ENCODE measurements around the gene STAT3.

Gene STAT3

GRCh38 chr17:42388381-42389134 lies at the start of gene STAT3:
TSS of gene STAT3 (minus strand) at chr17:42388442. CDS start at chr17:42348516, 39,926 bp downstream.
- Histone ChIP-seq H3K27me3 (ENCODE audit: insufficient read depth, insufficient read length) (no peaks in the 10 kb centered on the region), H3K4me1 (ENCODE audit: insufficient read depth, insufficient read length) (no peaks in the 10 kb centered on the region), H3K9ac (ENCODE audit: insufficient read length, low read depth) (peak within 1 kb of the TSS; percentile 81), H3K4me3 (ENCODE audit: insufficient read length, low read depth) (peak within 1 kb of the TSS; percentile 82), H3K9me3 (ENCODE audit: insufficient read depth, low read length) (no peaks in the 10 kb centered on the region), H3K36me3 (ENCODE audit: insufficient read depth, insufficient read length, low read length) (no peaks in the 10 kb centered on the region)
- peak; percentile 99 for DNase-seq (ENCODE audit: low read depth, low spot score)
- TF ChIP-seq SUZ12 (IDR thresholded peaks at IDR 0.05; ENCODE audit: extremely low read depth, insufficient read depth, insufficient read length) (no peak), YY1 (IDR thresholded peaks at IDR 0.05; ENCODE audit: insufficient read depth, insufficient read length) (no peak), ZNF274 (IDR thresholded peaks at IDR 0.05; ENCODE audit: low read depth, low read length) (no peak)

GRCh38 chr17:42436391-42436790 lies 48.1 kb upstream of the STAT3 start:
- Histone ChIP-seq H3K4me1 (ENCODE audit: insufficient read depth, insufficient read length) (no peaks in the 10 kb centered on the region), H3K36me3 (ENCODE audit: insufficient read depth, insufficient read length, low read length) (no peaks in the 10 kb centered on the region), H3K4me3 (ENCODE audit: insufficient read length, low read depth) (no peak overlapping the region), H3K9ac (ENCODE audit: insufficient read length, low read depth) (no peak overlapping the region), H3K27me3 (ENCODE audit: insufficient read depth, insufficient read length) (no peaks in the 10 kb centered on the region), H3K9me3 (ENCODE audit: insufficient read depth, low read length) (no peaks in the 10 kb centered on the region)
- DNase-seq (ENCODE audit: low read depth, low spot score) = no peak
- TF ChIP-seq ZNF274 (IDR thresholded peaks at IDR 0.05; ENCODE audit: low read depth, low read length) = no peak
- TF ChIP-seq SUZ12 (IDR thresholded peaks at IDR 0.05; ENCODE audit: extremely low read depth, insufficient read depth, insufficient read length) = no peak
- TF ChIP-seq YY1 (IDR thresholded peaks at IDR 0.05; ENCODE audit: insufficient read depth, insufficient read length) = no peak

GRCh38 chr17:42431758-42432161 lies 43.5 kb upstream of the STAT3 start:
- DNase-seq (ENCODE audit: low read depth, low spot score) = no peak
- TF ChIP-seq SUZ12 (IDR thresholded peaks at IDR 0.05; ENCODE audit: extremely low read depth, insufficient read depth, insufficient read length) (no peak), YY1 (IDR thresholded peaks at IDR 0.05; ENCODE audit: insufficient read depth, insufficient read length) (no peak), ZNF274 (IDR thresholded peaks at IDR 0.05; ENCODE audit: low read depth, low read length) (no peak)
- H3K9ac ChIP-seq (ENCODE audit: insufficient read length, low read depth) = no peak overlapping the region
- no peaks in the 10 kb centered on the region for H3K27me3 ChIP-seq (ENCODE audit: insufficient read depth, insufficient read length)
- H3K4me1 ChIP-seq (ENCODE audit: insufficient read depth, insufficient read length) = peaks cover 4% of the 10 kb centered on the region
- H3K9me3 ChIP-seq (ENCODE audit: insufficient read depth, low read length) = no peaks in the 10 kb centered on the region
- no peak overlapping the region for H3K4me3 ChIP-seq (ENCODE audit: insufficient read length, low read depth)
- H3K36me3 ChIP-seq (ENCODE audit: insufficient read depth, insufficient read length, low read length) = no peaks in the 10 kb centered on the region

- Histone ChIP-seq H3K27me3 (ENCODE audit: insufficient read depth, insufficient read length) (no peaks in the 10 kb centered on the region), H3K36me3 (ENCODE audit: insufficient read depth, insufficient read length, low read length) (no peaks in the 10 kb centered on the region), H3K4me3 (ENCODE audit: insufficient read length, low read depth) (no peak overlapping the region), H3K9me3 (ENCODE audit: insufficient read depth, low read length) (no peaks in the 10 kb centered on the region), H3K9ac (ENCODE audit: insufficient read length, low read depth) (no peak overlapping the region), H3K4me1 (ENCODE audit: insufficient read depth, insufficient read length) (peaks cover 8% of the 10 kb centered on the region)
- no peak for TF ChIP-seq YY1 (IDR thresholded peaks at IDR 0.05; ENCODE audit: insufficient read depth, insufficient read length)
- no peak for DNase-seq (ENCODE audit: low read depth, low spot score)
Measured at GRCh38 chr17:42429726-42430447, 41.6 kb upstream of the STAT3 start.

GRCh38 chr17:42428141-42428944 lies 40.1 kb upstream of the STAT3 start:
- Histone ChIP-seq H3K36me3 (ENCODE audit: insufficient read depth, insufficient read length, low read length) (no peaks in the 10 kb centered on the region), H3K9ac (ENCODE audit: insufficient read length, low read depth) (no peak overlapping the region), H3K4me1 (ENCODE audit: insufficient read depth, insufficient read length) (peaks cover 10% of the 10 kb centered on the region), H3K27me3 (ENCODE audit: insufficient read depth, insufficient read length) (no peaks in the 10 kb centered on the region), H3K9me3 (ENCODE audit: insufficient read depth, low read length) (no peaks in the 10 kb centered on the region), H3K4me3 (ENCODE audit: insufficient read length, low read depth) (no peak overlapping the region)
- DNase-seq (ENCODE audit: low read depth, low spot score) = no peak
- no peak for TF ChIP-seq SUZ12 (IDR thresholded peaks at IDR 0.05; ENCODE audit: extremely low read depth, insufficient read depth, insufficient read length)
- no peak for TF ChIP-seq ZNF274 (IDR thresholded peaks at IDR 0.05; ENCODE audit: low read depth, low read length)
- no peak for TF ChIP-seq YY1 (IDR thresholded peaks at IDR 0.05; ENCODE audit: insufficient read depth, insufficient read length)

- H3K4me3 ChIP-seq (ENCODE audit: insufficient read length, low read depth) = no peak overlapping the region
- TF ChIP-seq YY1 (IDR thresholded peaks at IDR 0.05; ENCODE audit: insufficient read depth, insufficient read length) (no peak), ZNF274 (IDR thresholded peaks at IDR 0.05; ENCODE audit: low read depth, low read length) (no peak), SUZ12 (IDR thresholded peaks at IDR 0.05; ENCODE audit: extremely low read depth, insufficient read depth, insufficient read length) (no peak)
- H3K9me3 ChIP-seq (ENCODE audit: insufficient read depth, low read length) = no peaks in the 10 kb centered on the region
- no peaks in the 10 kb centered on the region for H3K27me3 ChIP-seq (ENCODE audit: insufficient read depth, insufficient read length)
- DNase-seq (ENCODE audit: low read depth, low spot score) = no peak
- H3K4me1 ChIP-seq (ENCODE audit: insufficient read depth, insufficient read length) = peaks cover 18% of the 10 kb centered on the region
- no peak overlapping the region for H3K9ac ChIP-seq (ENCODE audit: insufficient read length, low read depth)
- H3K36me3 ChIP-seq (ENCODE audit: insufficient read depth, insufficient read length, low read length) = peaks cover 17% of the 10 kb centered on the region
Measured at GRCh38 chr17:42424991-42425610, 36.9 kb upstream of the STAT3 start.

Data from NT2/D1 (cell line).